Liver (tissue), 9 donors: ENCODE data around the gene MKI67. TPM values are rescaled to one million over a fixed set of nuclear protein-coding genes. Genes with fewer than 3 reads are reported as not detected.

Source experiments
- DNase-seq: peaks from one replicate; pipeline ENCODE4 v3.0.0-alpha.2; 2017; ENCODE audit warnings: low spot score
- H3K27ac ChIP-seq, 2 donors: one replicate each; pipeline ENCODE4 v1.7.0; 2013; ENCODE audit warnings: inconsistent platforms in 2 of 2, low read length in 2 of 2, control low read depth in 1 of 2, low read depth in 1 of 2, mild to moderate bottlenecking in 1 of 2
- H3K27me3 ChIP-seq, 4 donors: one replicate each; pipeline versions ENCODE4 v1.6.1 to v1.7.0; 2013; ENCODE audit warnings: low read length in 3 of 4, inconsistent platforms in 1 of 4, mild to moderate bottlenecking in 1 of 4, moderate library complexity in 1 of 4; ENCODE audit not compliant: control insufficient read depth in 4 of 4, insufficient read depth in 4 of 4
- H3K36me3 ChIP-seq, 4 donors: one replicate each; pipeline versions ENCODE4 v1.6.1 to v1.7.0; 2013; ENCODE audit warnings: low read length in 3 of 4, mild to moderate bottlenecking in 3 of 4, low read depth in 1 of 4, moderate library complexity in 1 of 4; ENCODE audit not compliant: control insufficient read depth in 4 of 4, insufficient read depth in 3 of 4
- H3K4me1 ChIP-seq, 4 donors: one replicate each; pipeline versions ENCODE4 v1.6.1 to v1.7.0; 2013; ENCODE audit warnings: low read length in 3 of 4, mild to moderate bottlenecking in 3 of 4, moderate library complexity in 1 of 4; ENCODE audit not compliant: control insufficient read depth in 4 of 4, insufficient read depth in 4 of 4
- H3K4me3 ChIP-seq, 3 donors: one replicate each; pipeline versions ENCODE4 v1.6.1 to v1.7.0; 2013; ENCODE audit warnings: low read length in 3 of 3, control low read depth in 1 of 3, low read depth in 1 of 3, mild to moderate bottlenecking in 1 of 3
- H3K9ac ChIP-seq, 2 donors: one replicate each; pipeline ENCODE4 v1.7.0; 2013; ENCODE audit warnings: low read length in 2 of 2, mild to moderate bottlenecking in 2 of 2, moderate library complexity in 2 of 2, control low read depth in 1 of 2, low read depth in 1 of 2
- H3K9me3 ChIP-seq, 4 donors: one replicate each; pipeline versions ENCODE4 v1.6.1 to v1.7.0; 2013; ENCODE audit warnings: low read length in 3 of 4; ENCODE audit not compliant: control insufficient read depth in 4 of 4
- EGR1 ChIP-seq, 2 donors: IDR thresholded peaks; 2 replicates each; pipeline ENCODE4 v1.6.1; 2016 to 2018; ENCODE audit warnings: antibody characterized with exemption in 2 of 2, low read depth in 2 of 2
- FOXA2 ChIP-seq: IDR thresholded peaks from 2 replicates; pipeline ENCODE4 v1.6.1; 2016; ENCODE audit warnings: antibody characterized with exemption
- HNF4A ChIP-seq, 2 donors: conservative IDR thresholded peaks; 2 replicates each; pipeline ENCODE4 v1.6.1; 2016; ENCODE audit warnings: antibody characterized with exemption in 2 of 2, mild to moderate bottlenecking in 2 of 2
- HNF4G ChIP-seq: IDR thresholded peaks from 2 replicates; pipeline ENCODE4 v1.6.1; 2016; ENCODE audit warnings: antibody characterized with exemption
- RAD21 ChIP-seq, 2 donors: IDR thresholded peaks; 2 replicates each; pipeline ENCODE4 v1.6.1; 2016; ENCODE audit warnings: antibody characterized with exemption in 2 of 2, mild to moderate bottlenecking in 2 of 2
- SP1 ChIP-seq: IDR thresholded peaks from 2 replicates; pipeline ENCODE4 v1.6.1; 2018; ENCODE audit warnings: antibody characterized with exemption, mild to moderate bottlenecking
- WGBS: extraction: QIAGEN DNeasy Blood & Tissue Kit; methylation state at CpG from one replicate; pipeline ENCODE4 v1.1.7; 2013; 5-methylcytosine and 5-hydroxymethylcytosine counted together
- polyA plus RNA-seq, 2 donors: library from polyadenylated mRNA; stranded (reverse) in 1 of 2; unstranded in 1 of 2; fragments of 200-250 nt in 1 of 2; fragments of >200 nt in 1 of 2; fragmentation: Nextera tagmentation in 1 of 2; extraction: Ambion mirVana in 1 of 2; gene quantifications; one replicate each; pipeline versions ENCODE4 v1.2.1 to v1.2.3, GENCODE V29; 2013 to 2015
- total RNA-seq, 2 donors: library from RNA; depleted of rRNA; stranded (reverse); fragments of >200 nt; gene quantifications; one replicate each; pipeline ENCODE4 v1.2.3, GENCODE V29; 2014
- TF ChIP-seq, protein P1 (sequence below): IDR thresholded peaks from 2 replicates; pipeline ENCODE4 v1.6.1; 2016; ENCODE audit warnings: antibody characterized with exemption
- TF ChIP-seq, protein P2 (sequence below): IDR thresholded peaks from 2 replicates; pipeline ENCODE4 v1.6.1; 2016; ENCODE audit warnings: antibody characterized with exemption, mild to moderate bottlenecking
- TF ChIP-seq, protein P3 (sequence below): IDR thresholded peaks from 2 replicates; pipeline ENCODE4 v1.6.1; 2016; ENCODE audit warnings: antibody characterized with exemption
- TF ChIP-seq, protein P4 (sequence below): fragments of 150-350 bp; IDR thresholded peaks from 2 replicates; pipeline ENCODE4 v1.5.1; 2017; ENCODE audit warnings: improper control_type of control experiment, low read depth, low read length; ENCODE audit not compliant: missing input control
- donor health status: healthy.
- donor health status: healthy.
- donor health status: healthy.
- donor health status: healthy.
- donor health status: healthy.

The MKI67 gene, protein sequence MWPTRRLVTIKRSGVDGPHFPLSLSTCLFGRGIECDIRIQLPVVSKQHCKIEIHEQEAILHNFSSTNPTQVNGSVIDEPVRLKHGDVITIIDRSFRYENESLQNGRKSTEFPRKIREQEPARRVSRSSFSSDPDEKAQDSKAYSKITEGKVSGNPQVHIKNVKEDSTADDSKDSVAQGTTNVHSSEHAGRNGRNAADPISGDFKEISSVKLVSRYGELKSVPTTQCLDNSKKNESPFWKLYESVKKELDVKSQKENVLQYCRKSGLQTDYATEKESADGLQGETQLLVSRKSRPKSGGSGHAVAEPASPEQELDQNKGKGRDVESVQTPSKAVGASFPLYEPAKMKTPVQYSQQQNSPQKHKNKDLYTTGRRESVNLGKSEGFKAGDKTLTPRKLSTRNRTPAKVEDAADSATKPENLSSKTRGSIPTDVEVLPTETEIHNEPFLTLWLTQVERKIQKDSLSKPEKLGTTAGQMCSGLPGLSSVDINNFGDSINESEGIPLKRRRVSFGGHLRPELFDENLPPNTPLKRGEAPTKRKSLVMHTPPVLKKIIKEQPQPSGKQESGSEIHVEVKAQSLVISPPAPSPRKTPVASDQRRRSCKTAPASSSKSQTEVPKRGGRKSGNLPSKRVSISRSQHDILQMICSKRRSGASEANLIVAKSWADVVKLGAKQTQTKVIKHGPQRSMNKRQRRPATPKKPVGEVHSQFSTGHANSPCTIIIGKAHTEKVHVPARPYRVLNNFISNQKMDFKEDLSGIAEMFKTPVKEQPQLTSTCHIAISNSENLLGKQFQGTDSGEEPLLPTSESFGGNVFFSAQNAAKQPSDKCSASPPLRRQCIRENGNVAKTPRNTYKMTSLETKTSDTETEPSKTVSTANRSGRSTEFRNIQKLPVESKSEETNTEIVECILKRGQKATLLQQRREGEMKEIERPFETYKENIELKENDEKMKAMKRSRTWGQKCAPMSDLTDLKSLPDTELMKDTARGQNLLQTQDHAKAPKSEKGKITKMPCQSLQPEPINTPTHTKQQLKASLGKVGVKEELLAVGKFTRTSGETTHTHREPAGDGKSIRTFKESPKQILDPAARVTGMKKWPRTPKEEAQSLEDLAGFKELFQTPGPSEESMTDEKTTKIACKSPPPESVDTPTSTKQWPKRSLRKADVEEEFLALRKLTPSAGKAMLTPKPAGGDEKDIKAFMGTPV (N-terminal part only)
- 10 to 100 TPM in 1 of 2 donors, under 1 TPM in 1; 0.25 to 54.5 TPM for total RNA-seq
- polyA plus RNA-seq: 1 to 10 TPM in 1 of 2 donors, under 1 TPM in 1; 0.50 to 1.6 TPM

DNA sequence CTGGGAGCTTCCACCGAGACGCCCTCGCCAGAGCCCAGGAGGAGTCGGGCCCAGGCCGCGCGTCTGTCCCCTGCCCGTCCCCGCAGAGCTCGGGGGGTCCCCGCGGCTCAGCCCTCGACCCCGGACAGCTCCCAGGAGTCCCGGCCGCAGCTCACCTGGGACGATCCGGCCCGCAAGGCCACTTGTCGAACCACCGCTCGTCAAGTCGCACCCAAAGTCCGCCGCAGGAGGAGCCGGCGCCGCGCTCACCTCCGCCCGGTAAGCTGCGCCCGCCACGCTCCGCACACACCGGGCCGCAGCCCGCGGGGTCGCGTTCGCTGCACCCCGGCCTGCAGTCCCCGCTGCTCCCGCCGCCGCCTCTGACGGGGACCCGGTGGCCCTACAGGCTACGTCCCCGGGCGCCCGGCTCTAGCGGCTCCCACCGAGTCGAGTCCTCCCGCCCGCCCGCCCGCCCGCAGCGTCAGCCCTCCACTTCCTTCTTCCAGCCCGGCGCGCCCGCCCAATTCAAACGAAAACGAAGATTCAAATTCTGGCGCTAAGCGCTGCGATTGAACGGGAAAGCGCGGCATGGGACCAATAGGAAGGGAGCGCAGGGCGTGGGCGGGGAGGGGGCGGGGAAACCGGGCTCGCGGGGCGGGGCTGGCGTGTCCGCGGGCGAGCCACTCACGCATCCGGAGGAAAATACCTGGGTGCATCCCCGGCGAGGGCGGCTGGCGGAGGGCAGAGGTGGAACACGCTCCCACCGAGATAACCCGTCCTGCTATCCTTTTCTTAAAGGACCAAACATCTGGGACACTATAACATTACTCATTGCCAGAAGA is at the start of gene MKI67:
Gene MKI67, minus strand, starts transcription at position 480 of the 821 bp plus-strand sequence. CDS start 756 bp downstream, outside the sequence.
- Histone ChIP-seq H3K36me3 (no peaks in the 10 kb centered on the region), H3K27ac (no peak within 1 kb of the TSS), H3K4me3 (peak within 1 kb of the TSS in 2 of 3 donors; percentile 43 to 66), H3K4me1 (peaks cover 6 to 13% (median 10%) of the 10 kb centered on the region in 4 donors), H3K27me3 (peaks cover 3 to 6% (median 6%) of the 10 kb centered on the region in 4 donors), H3K9ac (no peak within 1 kb of the TSS), H3K9me3 (no peaks in the 10 kb centered on the region)
- peak; percentile 95 for DNase-seq
- TF ChIP-seq, protein P1, sequence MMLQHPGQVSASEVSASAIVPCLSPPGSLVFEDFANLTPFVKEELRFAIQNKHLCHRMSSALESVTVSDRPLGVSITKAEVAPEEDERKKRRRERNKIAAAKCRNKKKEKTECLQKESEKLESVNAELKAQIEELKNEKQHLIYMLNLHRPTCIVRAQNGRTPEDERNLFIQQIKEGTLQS: no peak
- TF ChIP-seq EGR1 (IDR thresholded peaks at IDR 0.05; ENCODE audit: low read depth in 2 of 2) (peak; percentile 82 to 84), FOXA2 (no peak), SP1 (peak; percentile 25), HNF4G (no peak), RAD21 (IDR thresholded peaks at IDR 0.05) (no peak)
- 1% methylated on average over 95 of the region's 95 CpGs for WGBS

DNA sequence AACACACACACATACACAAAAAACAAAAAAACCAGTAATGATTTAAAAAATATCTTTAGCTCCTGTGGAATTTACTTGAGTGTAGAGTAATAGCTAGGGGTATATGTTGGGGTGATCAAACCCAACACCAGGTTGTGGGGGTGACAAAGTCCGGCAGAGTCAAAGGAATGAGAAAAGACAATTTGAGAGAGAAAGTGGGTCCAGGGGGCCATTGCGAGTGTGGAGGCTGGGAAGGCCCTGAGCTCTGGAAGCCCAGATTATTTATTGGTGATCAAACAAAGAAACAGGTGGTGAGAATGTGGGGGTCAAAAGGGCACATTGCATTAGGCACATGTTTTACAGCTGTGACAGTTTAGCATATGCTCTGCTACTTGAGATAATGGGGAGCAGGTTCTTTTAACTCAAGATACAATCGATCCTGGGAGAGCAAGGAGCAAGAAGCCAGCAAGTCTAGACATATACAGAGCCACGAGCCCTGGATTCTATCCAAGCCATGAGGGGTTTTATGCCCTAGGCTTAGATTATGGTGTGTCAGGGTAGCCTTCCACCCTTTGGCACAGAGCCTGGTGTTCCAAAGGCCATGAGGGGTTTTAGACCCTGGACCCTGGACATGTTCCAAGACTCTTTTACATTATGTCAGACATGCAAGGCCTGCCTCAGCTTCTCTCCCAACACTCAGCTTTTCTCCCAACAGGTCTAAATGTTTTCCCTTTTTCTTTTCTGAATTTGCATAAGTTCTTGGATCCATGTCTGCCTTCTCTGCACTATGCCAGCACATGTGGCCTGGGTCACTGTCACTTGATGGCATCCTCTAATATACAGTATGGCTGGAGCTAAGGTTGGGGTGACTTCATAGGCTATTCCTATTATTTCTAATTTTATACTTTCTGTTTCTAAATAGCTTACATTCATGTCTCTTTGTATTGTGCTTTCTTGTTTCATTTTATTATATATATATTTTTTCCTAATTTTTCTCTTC is 48.6 kb upstream of the MKI67 start:
- no peak overlapping the region for H3K27ac ChIP-seq
- no peak for DNase-seq
- H3K9ac ChIP-seq: no peak overlapping the region
- H3K4me1 ChIP-seq: peaks cover 0 to 8% (median 3%) of the 10 kb centered on the region in 4 donors
- no peaks in the 10 kb centered on the region for H3K27me3 ChIP-seq
- peaks cover 0 to 4% (median 0%) of the 10 kb centered on the region in 4 donors for H3K9me3 ChIP-seq
- TF ChIP-seq HNF4G (no peak), FOXA2 (no peak), HNF4A (conservative IDR thresholded peaks at IDR 0.05) (peak; percentile 24 to 66), SP1 (peak; percentile 31)
- TF ChIP-seq, protein P2, sequence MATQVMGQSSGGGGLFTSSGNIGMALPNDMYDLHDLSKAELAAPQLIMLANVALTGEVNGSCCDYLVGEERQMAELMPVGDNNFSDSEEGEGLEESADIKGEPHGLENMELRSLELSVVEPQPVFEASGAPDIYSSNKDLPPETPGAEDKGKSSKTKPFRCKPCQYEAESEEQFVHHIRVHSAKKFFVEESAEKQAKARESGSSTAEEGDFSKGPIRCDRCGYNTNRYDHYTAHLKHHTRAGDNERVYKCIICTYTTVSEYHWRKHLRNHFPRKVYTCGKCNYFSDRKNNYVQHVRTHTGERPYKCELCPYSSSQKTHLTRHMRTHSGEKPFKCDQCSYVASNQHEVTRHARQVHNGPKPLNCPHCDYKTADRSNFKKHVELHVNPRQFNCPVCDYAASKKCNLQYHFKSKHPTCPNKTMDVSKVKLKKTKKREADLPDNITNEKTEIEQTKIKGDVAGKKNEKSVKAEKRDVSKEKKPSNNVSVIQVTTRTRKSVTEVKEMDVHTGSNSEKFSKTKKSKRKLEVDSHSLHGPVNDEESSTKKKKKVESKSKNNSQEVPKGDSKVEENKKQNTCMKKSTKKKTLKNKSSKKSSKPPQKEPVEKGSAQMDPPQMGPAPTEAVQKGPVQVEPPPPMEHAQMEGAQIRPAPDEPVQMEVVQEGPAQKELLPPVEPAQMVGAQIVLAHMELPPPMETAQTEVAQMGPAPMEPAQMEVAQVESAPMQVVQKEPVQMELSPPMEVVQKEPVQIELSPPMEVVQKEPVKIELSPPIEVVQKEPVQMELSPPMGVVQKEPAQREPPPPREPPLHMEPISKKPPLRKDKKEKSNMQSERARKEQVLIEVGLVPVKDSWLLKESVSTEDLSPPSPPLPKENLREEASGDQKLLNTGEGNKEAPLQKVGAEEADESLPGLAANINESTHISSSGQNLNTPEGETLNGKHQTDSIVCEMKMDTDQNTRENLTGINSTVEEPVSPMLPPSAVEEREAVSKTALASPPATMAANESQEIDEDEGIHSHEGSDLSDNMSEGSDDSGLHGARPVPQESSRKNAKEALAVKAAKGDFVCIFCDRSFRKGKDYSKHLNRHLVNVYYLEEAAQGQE: no peak
- TF ChIP-seq, protein P3, sequence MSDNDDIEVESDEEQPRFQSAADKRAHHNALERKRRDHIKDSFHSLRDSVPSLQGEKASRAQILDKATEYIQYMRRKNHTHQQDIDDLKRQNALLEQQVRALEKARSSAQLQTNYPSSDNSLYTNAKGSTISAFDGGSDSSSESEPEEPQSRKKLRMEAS: no peak
- TF ChIP-seq, protein P4, sequence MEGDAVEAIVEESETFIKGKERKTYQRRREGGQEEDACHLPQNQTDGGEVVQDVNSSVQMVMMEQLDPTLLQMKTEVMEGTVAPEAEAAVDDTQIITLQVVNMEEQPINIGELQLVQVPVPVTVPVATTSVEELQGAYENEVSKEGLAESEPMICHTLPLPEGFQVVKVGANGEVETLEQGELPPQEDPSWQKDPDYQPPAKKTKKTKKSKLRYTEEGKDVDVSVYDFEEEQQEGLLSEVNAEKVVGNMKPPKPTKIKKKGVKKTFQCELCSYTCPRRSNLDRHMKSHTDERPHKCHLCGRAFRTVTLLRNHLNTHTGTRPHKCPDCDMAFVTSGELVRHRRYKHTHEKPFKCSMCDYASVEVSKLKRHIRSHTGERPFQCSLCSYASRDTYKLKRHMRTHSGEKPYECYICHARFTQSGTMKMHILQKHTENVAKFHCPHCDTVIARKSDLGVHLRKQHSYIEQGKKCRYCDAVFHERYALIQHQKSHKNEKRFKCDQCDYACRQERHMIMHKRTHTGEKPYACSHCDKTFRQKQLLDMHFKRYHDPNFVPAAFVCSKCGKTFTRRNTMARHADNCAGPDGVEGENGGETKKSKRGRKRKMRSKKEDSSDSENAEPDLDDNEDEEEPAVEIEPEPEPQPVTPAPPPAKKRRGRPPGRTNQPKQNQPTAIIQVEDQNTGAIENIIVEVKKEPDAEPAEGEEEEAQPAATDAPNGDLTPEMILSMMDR: no peak
- WGBS: 71% methylated on average over 4 of the region's 4 CpGs
- H3K4me3 ChIP-seq: no peak overlapping the region
- H3K36me3 ChIP-seq: no peaks in the 10 kb centered on the region
